NCI-H1694 treated with DMSO at 0.1 percent for 48 hours (cell line): ENCODE data around the gene EMX2.

Experiments used
- DNase-seq: peaks from one replicate; lab custom pipeline; 2025; lab: John Stamatoyannopoulos, UW

The EMX2 gene

DNA sequence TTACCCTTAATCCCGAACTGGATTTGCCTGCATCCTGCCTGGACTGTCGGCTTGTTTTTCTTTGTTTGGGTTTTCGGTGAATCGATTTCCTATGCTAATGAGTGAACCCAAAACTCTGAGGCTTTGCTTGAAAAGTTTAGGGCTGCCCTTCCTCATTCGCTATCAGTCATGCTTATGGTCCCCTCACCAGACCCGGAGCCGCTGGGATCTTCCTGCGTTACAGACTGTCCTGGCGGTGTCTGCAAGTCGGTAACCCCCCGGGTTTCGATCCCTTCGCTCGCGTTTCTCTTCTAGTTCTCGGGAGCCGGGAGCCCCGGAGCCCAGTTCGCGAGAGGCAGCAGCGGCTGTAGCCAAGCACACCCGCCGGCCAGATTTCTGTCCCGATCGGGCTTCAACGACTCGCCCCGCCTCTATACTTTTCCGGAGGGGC is 2.2 kb downstream of the EMX2 start:
- DNase-seq = no peak

- no peak for DNase-seq
These were observed 2.8 kb downstream of the EMX2 start for GRCh38 chr10:117545141-117546019.

- no peak for DNase-seq
These were observed 3.6 kb downstream of the EMX2 start for GRCh38 chr10:117546020-117546580.

DNA sequence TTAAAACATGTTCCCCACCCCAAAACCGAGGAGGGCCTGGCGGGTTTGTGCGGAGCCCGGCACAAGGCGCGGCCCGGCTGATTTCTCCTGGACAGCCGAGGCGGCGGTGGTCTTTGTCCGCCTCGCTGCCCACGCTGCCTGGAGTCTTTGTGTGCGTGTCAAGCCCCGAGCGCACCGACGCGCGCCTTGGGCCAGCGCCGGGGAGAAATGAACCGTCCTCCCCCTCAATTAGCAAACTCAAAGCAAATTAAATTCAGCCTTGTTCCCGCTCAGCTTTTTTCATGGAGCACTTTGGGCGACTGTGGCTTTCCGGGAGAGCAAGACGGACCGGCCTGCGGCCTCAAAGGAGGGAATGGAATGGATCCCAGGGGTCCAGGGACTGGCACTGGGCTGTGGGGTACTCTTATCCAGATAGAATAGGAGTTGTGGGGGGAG is 4.1 kb downstream of the EMX2 start:
- no peak for DNase-seq

GRCh38 chr10:117547016-117547715 is 4.6 kb downstream of the EMX2 start:
- no peak for DNase-seq

GRCh38 chr10:117547716-117548668 is 5.4 kb downstream of the EMX2 start:
- DNase-seq = no peak

DNA sequence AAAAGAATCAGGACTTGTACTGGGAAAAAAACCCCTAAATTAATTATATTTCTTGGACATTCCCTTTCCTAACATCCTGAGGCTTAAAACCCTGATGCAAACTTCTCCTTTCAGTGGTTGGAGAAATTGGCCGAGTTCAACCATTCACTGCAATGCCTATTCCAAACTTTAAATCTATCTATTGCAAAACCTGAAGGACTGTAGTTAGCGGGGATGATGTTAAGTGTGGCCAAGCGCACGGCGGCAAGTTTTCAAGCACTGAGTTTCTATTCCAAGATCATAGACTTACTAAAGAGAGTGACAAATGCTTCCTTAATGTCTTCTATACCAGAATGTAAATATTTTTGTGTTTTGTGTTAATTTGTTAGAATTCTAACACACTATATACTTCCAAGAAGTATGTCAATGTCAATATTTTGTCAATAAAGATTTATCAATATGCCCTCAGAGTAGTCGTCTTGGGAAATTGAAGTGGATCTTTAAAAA is 6.6 kb downstream of the EMX2 start:
- DNase-seq = no peak

DNA sequence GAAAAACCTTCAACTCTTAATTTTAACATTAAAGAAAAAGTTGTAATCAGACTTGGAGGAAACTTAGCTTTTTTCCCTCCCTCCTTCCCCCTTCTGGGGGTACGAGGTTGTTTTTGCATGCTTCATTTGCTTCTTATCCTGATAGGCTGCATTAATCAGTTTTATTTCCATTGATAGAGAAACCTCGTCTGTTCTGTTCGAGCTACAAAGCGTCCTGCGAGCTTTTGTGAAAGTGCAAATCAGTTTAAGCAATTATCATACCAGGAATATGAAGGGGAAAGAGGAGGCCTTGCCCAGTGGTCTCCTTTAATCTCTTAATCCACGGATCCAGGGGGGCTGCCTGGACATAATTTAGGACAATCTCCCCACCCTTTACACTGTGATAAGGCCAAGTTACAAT is 7.5 kb downstream of the EMX2 start:
- no peak for DNase-seq

GRCh38 chr10:117550599-117551329 is 8.2 kb downstream of the EMX2 start:
- DNase-seq = no peak

DNA sequence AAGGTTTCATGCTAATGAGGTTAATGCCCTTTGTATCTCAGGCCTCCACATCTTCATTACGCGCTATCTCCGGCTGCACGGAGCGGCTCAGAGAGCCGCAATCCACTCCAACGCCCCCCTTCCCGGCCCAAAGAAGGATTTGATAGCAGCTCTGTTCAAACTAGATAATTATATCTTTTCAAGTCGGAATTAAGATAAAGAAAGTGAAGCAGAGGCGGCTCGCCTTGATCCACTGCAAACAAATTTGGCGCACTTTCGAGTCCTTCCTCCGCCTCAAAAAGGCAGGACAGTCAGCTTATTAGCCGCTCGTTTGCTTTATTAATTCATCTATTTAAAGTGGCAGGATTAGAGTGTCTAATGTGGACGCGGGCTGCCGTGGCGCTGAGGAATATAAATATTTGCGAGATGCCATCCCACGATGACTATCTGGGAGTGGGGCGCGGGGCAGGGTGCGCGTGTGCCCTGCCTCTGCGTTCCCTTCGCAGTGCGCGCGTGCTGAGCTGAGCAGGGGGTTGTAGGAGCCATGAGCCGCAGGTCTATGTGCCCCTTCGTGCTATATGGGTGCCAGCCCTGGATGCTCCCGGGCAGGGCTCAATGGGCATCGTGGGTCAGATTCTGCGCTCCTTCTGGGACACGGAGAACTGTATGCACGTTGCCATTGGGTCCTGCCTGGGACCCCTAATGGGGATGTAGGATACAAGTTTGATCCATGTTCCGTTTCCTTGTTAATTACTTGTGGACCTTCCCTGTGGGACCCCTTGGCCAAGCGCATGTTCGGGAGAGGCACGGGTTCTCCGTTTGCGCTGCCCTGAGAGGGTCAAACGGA is 9.0 kb downstream of the EMX2 start:
- DNase-seq = no peak

DNA sequence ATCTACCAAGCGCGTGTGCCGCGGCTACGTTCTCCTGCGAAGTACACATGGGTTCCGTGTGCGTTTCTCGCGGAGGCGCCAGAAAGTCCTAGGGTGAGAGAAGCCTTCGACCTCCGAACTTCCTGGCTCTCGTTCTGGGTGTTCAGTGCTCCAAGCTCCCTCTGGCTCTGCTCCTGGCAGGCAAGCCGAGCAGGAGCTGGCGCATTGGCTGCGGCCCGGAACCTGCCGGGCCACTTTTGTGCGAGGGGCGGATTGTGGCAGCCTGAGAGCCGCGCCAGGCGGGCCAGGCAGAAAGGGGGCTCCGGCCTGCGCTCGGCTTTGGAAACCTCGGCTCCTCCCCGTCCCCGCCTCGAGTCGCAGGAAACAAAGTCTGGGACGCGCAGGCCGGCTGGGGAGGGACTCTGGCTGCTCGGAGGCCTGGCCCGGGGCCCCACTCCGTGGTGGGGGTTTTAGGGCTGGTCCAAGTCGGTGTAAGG is 9.6 kb downstream of the EMX2 start:
- no peak for DNase-seq

DNA sequence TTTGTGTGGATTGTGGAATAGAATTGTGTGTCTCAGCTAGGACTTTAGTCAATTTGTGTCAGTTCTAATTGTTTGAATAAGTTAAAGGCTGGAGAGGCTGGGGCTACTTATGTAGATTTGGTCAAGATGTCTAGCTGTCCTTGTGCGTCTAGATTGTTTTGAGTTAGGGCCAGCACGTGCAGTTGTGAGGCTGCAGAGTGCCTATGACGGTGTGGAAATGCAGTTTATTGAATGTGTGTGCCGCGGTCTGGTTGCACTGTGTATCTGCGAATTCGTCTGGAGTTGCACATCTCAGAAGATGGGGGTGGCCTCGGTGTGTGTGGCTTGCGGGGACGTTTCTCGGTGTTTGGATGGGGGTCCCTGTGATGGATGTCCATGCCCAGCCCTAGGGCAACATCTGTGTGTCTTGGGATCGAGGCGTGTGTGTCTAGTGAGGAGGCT is 10.2 kb downstream of the EMX2 start:
- DNase-seq = no peak

DNA sequence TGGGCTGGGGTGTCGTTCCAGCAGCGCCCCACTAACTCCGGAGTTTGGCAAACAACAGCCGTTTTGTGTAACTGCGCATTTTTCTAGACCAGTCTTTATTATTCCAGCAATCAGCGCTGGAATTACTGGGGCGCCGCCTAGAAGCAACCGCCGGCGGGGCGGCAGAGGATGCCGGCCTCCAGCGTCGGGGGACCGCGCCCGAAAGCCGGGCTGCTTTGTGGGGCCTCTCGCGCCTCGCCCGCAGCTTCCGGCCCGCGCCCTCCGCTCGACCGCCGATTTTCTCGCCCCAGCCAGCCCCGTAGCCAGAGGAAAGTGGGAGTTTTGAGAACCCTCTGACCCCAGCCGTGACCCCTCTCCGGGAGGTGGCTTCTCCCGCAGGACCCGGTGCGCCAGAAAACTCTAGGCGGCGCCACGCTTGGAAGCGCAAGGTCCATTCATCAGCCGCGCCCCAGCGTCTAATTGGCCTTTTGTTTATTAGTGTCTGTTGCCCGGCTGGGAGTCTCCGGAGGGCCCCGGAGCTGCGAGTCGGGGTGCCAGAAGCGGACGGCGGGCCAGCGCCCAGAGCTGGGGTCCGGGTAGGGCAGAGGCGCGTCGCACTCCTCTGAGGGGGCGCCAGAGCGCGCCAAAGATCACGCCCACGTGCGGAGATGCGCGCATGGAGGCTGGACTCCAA is 10.7 kb downstream of the EMX2 start:
- DNase-seq = no peak

DNA sequence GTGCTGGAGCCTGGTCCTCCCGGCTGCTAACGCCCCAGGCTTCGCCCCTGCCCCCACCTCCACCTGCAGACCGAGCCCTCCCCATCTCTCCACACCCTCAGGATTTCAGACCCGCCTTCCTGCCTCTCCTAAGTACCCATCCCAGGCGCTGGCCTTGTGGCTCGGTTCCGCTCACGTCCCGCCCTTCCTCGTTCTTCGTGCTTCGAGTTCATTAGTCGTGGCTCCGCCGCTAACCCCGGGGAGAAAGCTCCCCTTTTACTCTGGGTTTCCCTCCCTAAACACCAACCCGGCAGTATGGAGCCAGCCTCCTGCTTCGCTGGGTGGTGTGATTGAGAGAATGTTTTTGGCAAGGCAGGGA is 11.2 kb downstream of the EMX2 start:
- no peak for DNase-seq

DNA sequence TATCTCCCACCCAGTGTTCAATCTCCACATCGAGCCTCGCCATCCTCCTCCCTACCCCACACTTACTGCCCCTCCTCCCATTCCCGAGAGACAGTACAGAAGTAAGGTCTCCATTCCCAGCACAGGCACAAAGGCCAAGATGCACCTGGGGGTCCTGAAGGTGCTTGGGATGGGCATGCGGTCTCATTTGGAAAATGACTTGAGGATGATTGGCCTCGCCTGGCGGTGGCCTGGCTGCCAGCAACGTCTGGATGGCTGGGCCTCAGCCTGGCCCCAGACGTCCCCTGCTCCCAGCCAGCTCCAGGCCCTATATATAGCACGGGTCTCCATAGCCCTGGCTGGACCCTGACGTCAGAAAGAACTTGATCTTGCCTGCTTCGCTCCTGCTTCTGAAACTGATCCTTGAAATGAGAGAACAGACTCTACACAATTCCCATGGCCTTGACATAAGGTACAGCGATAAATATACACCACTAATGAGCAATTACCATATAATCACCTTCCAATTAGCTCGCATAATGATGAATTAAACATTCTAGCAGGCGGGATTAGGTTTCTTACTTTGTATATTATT is 11.8 kb downstream of the EMX2 start:
- DNase-seq = no peak

GRCh38 chr10:117555017-117555416 is 12.5 kb downstream of the EMX2 start:
- no peak for DNase-seq

DNA sequence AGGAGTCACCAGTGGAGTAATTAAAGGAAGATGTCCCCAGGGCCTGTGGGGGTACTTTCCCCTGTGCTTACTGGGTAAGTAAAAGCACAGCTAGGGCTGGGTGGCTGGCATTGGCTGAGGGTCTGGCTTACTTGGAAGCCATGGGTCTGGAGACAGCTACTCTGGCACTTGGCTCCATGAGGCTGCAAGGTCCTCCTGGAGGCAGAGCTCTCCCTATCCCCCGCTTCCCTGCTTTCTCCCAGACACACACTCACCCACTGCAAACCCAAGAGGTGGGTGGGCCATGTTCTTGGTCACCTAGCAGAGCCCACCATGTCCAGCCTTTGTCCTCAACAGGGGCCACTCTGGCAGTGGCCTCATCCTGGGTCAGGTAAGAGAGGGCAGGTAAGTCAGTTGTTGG is 13.3 kb downstream of the EMX2 start:
- no peak for DNase-seq

DNA sequence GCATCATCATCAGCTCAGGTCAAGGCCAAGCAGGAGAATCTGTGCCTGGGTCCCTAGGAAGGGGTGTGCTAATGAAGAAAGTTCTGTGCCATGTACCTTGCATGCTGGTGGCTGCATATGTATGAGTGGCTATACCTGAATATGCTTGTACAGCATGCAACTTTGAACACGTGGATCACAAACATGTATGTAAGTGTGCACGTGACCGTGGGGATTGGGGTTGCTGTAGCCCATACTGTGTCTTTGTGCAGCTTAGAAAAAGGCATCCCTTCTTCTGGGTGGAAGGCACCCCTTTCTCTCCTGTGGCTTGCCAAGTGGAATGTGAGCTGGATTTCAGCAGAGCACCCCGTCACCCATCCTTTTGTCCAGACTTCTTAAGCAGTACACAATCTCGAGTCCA is 13.8 kb downstream of the EMX2 start:
- DNase-seq = no peak

GRCh38 chr10:117559712-117560111 is 17.2 kb downstream of the EMX2 start:
- no peak for DNase-seq
